Measurements from ENCODE around the gene PELI2.
A peak's percentile ranks its signal among the peaks of the same experiment; 100 is the strongest.

The PELI2 gene

GRCh38 chr14:56119201-56119981, 1.2 kb downstream of the PELI2 start:
- peak; percentile 63 for DNase-seq

- no peak for DNase-seq
These were observed 2.0 kb downstream of the PELI2 start for GRCh38 chr14:56120091-56120691.

GRCh38 chr14:56121816-56122215, 3.6 kb downstream of the PELI2 start:
- no peak for DNase-seq

DNA sequence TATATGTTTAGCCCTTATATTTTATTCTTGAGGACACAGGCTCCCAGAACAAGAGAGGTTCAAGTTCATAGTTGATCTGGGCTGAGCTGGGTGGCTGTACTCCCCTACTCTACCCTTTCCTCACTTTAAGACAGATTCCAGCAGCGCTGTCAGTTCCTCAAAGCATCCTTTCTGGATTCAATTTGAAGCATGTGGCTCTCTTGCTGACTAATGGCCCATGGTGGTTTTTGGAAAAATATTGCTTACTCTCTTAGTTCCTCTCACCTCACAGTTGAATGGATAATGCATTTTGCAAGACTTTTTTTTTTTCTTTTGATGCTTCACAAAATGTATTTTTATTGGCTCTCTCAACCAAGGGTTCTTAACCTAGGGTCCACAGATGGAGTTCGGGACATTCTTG, 4.1 kb downstream of the PELI2 start:
- DNase-seq, result no peak

GRCh38 chr14:56124327-56124726, 6.1 kb downstream of the PELI2 start:
- no peak for DNase-seq

DNA sequence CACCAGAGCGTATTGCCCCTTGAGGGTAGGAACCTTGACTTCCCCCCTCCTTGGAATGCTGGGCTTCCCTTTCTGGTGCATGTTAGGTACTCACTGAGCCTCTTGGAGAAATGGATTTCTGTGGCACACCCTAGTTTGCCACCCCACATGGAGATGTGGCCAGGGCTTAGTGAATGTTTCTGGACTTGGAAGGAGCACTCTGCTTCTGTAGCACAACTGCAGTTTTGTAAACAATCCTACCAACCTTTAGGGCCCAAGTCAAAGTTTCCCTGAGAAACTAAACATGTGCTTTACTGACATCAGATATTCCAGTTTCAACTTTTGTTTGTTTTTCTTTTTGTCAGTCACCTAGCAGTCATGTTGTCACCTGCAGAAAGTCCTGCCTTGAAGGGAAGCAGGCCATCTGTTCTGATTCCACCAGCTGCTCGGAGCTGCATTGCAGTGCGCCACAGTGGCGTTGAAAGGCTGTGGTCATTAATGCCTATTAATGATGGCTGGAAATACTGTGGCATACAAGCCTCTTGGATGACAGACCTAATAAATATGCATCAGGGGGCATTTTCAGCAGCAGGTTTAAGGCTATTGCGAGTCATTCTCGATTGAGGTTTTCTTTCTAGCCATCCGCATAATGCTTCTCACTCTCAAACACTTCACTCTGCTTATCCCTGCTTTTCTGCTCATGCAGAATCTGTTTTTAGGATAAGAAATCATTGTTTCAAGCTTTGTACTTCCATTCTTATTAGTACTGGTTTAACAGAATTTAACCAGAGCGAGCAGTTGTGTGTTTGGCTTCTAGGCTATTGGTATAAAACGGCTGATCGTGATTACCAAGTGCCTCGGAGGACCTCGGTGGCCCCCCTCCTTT, 7.8 kb downstream of the PELI2 start:
- DNase-seq, result no peak

DNA sequence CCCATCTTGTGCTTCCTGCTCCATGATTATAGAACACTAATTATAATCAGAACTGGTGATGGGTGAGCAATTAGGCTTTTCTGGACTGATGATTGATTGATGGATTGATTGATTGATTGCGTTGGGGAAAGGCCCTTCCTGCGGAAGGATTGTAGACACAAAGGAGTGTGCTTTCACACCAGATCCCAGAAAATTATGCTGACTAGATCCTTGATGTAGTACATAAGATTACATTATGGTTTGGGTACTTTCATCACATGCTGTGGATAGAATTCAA, 8.4 kb downstream of the PELI2 start:
- DNase-seq, result no peak

GRCh38 chr14:56127156-56127555, 8.9 kb downstream of the PELI2 start:
- DNase-seq, result no peak

- no peak for DNase-seq
These were observed 10.9 kb downstream of the PELI2 start for GRCh38 chr14:56129092-56129491.

GRCh38 chr14:56129933-56130332, 11.7 kb downstream of the PELI2 start:
- no peak for DNase-seq

GRCh38 chr14:56131004-56131864, 13.0 kb downstream of the PELI2 start:
- DNase-seq, result no peak

GRCh38 chr14:56131865-56132833, 13.9 kb downstream of the PELI2 start:
- DNase-seq, result no peak

DNA sequence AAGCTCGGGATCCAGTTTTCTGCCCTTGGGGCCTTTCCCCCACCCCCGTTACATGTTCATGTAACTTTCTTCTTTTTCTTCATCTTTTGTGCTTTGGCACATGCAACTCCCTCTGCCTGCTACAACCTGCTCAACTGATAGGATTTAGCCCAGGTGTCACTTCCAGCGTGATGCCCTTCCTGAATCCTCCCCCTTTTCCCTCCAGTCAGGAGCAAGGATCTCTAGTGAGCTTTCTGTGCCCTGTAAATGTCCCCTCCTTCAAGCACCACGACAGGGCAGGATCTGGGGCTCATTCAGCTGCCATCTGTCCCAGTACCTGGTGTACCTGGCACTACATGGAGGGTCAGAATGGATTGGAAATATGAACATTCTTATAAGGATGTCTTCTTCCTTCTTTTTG, 15.3 kb downstream of the PELI2 start:
- DNase-seq, result no peak

DNA sequence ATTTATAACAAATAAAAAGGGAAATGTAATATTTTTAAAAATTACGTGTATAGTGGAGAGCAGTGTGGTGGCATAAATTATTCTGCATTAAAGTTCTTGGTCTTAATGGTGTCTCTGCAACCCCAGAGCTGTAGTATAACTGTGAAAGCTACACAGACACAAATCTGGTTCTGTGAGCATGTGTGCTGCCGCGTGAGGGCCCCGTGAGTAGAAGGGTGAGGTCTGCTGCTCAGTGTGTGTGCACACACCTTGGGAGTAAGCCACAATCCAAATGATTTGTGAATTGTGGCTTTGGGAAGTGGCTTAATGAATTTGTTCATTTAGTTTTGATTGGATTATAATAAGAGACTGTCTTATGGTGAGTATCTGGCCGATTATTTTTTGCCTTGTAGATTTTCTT, 16.8 kb downstream of the PELI2 start:
- no peak for DNase-seq

DNA sequence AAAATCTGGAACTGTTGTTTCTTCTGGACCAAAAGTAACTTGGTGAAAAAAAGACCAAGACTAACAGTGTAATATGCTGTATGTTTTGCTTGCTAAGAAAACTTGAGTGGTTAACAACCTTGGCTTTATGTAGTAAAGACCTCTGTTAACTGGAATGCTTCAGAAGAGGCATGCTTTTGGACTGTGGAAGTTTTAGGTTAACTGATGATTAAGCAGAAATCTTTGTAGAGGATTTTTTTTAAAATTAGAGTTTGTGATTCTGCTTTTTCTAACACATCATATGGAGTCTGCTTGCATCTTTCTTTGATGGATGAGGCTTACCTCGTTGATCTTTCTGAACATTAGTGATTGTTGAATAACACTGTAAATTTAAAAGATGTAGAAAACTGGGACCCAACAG, 17.5 kb downstream of the PELI2 start:
- DNase-seq, result no peak

- no peak for DNase-seq
These were observed 18.6 kb downstream of the PELI2 start for GRCh38 chr14:56136571-56137452.

DNA sequence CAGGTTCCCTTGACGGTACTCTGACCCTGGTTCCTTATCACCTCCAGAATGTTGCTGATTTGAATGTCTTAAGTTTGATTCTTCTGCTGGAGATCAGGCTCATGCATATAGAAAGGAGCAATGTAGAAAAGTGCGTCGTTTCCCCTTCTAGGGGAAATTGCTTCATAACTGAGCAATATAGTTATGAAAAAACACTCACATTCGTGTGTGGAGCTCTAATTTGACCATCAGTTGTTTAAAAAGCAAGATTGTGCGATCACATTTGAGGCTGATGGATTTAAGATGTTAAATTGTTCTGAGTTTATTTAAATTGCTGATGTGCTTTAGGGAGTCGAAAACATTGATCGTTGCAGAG, 19.2 kb downstream of the PELI2 start:
- DNase-seq, result no peak

DNA sequence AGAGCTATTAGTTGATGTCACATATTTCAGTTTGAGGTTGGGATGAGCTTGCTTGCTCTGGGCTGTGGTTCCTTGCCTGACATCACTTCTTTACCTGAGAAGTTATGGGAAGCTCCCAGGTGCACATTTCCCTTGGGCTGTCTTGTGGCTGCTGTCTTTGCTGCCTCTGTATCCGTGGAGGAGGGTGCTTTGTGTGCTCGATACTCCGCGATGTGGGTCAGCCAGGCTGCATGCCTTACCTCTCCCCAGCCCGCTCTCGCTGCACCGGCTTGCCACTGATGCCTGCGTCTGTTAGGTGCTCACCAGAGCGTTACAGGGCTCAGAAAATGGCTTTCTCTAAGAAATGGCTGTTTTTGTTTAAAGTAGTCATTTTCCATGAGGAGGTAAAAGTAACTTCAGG, 19.6 kb downstream of the PELI2 start:
- no peak for DNase-seq

DNA sequence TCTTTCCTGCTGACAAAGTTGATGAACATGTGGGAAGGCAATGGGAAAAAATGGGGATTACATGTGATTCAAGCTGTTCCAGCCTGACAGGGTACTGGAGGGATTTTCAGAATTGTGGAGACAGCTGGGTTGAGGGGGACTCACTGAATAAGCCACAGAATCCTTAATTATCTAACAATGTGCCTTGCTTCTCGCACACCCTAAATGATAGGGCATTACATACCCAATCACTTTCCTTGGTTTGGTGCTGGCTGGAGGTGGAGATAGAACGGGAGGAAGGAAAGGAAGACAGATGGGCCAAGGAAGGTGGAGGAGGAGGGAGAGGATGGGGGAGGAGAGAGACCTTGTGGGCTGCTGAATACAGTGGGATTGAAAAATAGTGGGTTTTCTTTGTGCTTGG, 20.7 kb downstream of the PELI2 start:
- DNase-seq, result no peak

- DNase-seq, result no peak
These were observed 24.1 kb downstream of the PELI2 start for GRCh38 chr14:56142314-56142713.

- DNase-seq, result no peak
These were observed 24.8 kb downstream of the PELI2 start for GRCh38 chr14:56143025-56143424.

Measured in activated CD8-positive, alpha-beta memory T cell treated with anti-CD3 and anti-CD28 coated beads, Interleukin-2, amount 50 U/mL, for 48 hours (primary cell).